Middle frontal gyrus (tissue), 1 donor: Measurements from ENCODE around the gene OR6B3.

ENCODE experiments used
- DNase-seq: peaks from one replicate; pipeline ENCODE4 v3.0.0-alpha.2; 2015; ENCODE audit warnings: low spot score; ENCODE audit errors: extremely low spot score

The OR6B3 gene

DNA sequence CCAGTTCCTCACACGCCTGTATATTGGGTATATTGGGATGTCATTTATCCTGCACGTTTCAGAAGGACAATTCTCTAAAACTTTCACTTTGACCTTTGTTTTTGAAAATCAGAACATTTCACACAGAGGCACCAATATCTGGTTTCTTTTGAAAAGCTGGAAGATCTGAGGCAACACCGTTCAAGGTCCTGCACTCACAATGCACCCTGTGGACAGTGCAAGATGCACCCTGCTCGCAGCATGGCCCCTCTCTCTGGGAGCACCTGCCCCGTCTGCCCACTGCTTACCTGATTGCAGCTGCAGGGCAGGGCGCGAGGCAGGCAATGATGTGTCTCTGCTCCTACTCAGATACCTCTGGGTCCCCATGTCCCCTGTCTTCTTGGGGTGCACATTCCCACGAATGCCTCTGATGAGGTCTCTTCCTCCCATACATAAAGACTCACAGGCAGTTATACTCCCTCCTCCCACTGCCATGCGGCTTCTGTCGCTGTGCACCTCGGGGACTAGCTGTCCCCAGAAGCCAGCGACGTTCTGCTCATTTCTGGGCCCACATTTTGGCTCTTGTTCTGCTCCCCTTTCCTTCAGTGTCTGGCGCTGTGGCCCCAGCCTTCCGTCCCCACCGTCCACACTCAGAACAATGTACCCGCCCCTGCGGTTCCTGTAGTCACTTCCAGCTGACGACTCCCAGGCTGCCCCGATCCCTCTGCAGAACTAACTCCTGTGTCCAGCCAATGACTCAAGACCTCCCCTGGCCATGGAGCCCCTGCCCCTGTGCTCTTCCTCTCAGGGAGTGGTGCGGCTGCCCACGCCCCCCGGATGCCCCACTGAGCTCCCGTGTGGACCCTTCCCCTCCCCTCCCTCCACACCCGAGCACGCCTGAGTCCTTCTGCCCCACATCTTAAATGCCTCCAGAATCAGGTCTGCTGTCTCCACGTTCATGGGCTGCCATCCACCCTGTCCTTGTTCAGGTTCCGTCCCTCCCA, at the start of gene OR6B3:
TSS of gene OR6B3 (minus strand) at position 349 of the 983 bp plus-strand sequence.
- DNase-seq, result no peak

DNA sequence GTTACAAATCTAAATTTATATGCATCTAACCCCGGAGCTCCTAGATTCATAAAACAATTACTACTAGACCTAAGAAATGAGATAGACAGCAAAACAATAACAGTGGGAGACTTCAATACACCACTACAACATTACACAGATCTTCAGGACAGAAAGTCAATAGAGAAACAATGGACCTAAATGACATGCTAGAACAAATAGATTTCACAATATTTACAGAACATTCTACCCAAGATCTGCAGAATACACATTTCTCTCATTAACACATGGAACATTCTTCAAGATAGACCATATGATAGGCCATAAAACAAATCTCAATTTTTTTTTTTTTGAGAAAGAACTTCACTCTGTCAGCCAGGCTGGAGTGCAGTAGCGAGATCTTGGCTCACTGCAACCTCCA, 45.0 kb upstream of the OR6B3 start:
- no peak for DNase-seq

DNA sequence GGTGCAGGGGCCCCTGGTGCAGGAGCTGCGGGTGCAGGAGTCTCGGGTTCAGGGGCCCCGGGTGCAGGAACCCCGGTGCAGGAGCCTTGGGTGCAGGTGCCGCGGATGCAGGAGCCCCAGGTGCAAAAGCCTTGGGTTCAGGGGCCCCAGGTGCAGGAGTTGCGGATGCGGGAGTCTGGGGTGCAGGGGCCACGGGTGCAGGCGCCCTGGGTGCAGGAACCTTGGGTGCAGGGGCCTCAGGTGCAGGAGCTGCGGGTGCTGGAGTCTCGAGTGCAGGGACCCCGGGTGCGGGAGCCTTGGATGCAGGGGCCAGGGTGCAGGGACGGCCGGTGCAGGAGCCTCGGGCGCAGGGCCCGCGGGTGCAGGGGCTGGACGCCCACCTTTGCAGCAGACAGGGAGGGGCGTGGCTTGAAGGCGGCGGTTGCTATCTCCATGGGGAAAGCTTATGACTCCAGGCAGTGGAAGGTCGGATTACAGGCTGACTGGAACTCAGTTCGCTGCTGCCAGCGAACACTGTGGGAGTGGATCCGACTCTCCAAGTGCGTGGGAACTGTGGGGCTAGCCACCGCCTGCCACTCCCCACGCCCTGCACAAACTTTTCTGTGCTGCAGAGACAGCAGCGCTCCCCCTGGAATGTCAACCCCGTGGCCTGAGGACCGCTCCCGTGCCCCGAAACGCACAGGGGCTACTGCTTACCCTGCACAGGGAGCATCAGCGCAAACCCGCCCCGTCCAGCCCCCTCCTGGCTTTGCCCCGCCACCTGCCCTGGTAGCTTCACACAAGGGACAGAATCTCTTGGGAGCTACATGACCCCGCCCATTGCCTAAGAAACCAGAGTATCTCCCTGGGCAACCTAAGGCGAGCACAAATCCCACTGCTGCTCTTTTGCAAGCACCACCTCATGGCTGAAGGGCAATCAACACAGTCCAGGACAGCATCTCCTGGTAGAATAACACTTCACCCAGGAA, 42.5 kb upstream of the OR6B3 start:
- no peak for DNase-seq

DNA sequence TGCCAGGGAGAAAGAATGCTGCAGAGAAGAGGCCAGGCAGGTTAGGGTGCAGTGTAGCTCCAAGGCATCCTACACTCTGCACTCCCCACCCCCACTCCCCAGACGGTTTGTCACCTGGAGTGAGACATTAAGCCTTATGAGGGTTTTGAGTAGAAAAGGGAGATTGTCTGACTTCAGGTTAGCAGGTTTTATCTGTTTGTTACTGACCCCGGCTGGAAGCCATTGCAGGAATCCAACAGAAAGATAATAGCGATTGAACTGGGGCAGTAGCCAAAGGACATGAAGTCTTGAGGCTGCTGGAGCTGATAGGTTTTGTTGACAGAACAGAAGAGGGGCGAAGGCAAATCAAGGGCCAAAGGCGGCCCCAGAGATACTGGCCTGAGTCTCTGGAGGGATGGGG, 36.0 kb upstream of the OR6B3 start:
- DNase-seq, result no peak

DNA sequence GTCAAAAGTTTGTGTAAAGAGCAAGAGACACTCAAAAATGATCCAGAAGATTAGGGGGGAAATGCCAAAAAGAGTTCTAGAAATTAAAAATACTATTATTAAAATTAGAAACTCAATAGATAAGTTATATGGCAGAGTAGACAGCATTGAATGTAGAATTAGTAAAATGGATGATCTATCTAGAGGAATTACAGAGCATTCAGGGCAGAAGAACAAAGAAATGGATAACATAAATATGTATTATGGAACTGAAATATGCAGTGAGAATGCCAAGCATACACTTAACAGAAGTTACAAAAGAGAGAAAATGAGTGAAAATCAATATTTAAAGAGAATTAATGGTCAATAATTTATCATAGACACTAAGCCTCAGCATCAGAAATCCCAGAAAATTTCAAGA, 33.2 kb upstream of the OR6B3 start:
- DNase-seq, result no peak

DNA sequence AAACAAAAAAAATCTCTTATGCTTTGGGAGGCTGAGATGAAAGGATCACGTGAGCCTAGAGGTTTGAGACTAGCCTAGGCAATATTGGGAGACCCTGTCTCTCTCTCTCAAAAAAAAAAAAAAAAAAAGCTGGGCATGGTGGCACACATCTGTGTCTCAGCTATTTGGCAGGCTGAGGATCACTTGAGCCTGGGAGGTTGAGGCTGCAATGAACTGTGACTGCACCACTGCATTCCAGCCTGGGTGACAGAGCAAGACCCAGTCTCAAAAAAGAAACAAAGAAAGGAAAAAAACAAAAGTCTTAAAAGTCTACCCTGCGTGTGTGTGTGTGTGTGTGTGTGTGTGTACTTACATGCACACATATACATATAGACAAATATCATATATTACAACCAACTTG, 25.3 kb upstream of the OR6B3 start:
- no peak for DNase-seq

DNA sequence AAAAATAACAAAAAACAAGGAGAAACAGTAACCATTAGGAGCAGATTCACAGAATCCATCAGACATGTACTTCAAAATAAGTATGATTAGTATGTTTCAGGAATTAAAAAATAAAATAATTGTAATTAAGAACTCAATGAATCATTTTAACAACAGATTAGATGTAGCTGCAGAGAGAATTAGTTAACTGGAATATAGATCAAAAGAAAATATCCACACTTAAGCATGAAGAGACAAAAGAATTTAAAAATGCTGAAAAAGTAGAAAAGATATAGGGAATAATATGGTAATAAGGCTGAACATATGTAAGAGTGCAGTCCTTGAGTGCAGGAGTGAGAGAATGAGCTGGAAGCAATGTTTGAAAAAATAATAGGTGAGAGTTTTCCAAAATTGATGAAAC, 24.1 kb upstream of the OR6B3 start:
- DNase-seq, result no peak

DNA sequence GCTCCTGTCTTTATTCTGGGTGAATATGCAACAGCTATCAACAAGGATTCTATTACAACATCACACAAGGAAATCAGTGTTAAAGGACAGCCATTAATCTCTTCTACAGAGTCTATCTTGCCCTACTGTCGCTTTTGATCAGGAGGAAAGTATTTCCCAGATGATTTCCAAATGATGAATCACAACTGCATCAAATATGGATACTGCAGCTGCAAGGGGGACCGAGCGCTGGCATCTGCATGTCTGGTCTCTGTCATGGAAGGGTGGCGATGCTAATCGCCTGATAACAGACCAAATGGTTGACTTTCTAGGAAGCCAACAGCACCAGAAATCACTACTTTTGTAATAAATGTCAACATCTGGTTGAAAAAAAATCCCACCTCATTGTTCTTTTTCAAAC, 21.2 kb upstream of the OR6B3 start:
- no peak for DNase-seq

DNA sequence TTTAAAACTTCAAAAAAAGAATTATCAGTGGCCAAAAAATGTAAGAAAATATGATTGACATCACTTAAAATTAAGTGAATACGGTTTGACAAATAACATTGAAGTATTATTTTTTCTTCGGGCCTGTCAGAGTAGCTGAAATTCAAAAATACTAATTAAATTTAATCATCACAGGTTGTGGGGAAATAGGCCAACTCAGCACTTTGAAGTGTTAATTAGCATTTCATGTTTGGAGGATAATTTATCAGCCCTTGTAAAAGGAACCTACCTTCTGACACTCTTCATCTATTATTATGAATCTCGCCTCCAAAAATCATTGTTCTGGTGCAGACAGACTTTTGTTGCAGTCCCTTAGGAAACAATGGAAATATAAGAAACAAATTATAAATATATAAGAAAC, 17.6 kb upstream of the OR6B3 start:
- DNase-seq, result no peak

DNA sequence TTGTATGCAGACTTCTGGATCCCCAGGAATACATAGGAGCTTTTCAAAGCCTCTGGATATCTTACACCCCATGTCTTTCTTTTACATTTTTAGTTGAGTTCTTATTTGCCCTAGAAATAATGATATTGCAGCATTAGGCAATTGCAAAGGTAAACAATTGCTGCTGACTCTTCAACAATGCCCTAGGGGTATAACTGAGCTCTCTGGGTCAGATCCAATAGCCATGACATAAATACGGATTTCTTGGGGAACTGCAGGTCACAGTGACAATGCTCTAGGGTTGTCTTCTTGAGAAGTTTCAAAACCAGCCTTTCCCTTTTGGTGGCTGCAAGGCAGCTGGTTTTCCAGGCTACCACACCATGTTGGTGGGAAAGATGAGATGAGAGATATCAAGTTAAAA, 16.5 kb upstream of the OR6B3 start:
- no peak for DNase-seq

DNA sequence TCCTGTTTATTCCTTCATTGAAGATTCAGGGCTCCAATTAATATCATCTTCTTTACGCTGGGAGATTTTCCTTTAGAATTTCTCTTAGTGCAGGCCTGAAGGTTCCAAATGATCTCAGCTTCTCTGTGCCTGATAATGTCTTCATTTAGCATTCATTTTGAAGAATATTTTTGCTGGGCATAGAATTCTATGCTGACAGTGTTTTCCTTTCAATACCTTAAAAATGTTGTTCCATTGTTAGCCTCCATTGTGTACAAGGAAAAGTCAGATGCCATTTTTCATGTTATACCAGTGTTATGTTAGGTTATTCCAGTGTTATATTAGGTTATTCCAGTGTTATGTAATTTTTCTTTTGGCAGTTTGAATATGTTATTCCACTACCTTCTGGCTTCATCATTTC, 14.9 kb upstream of the OR6B3 start:
- DNase-seq, result no peak

DNA sequence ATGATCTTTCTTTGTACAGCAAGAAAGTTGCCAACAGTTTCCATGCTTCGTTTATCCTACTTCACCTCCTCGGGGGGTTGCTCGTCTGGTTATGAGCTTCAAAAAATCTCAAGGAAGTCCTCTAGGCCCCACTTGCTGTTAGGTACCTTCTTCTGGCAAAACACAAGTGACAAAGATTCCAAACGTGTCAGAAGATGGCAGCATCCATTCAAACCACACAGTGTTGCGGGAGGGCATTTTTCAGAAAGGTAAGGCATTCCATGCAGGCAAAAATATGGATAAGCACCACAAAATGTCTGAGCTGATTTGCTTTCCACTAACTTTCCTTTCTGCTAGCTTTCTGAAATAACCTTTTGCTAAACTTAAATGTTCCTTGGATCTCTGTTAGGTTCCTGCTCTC, 13.2 kb upstream of the OR6B3 start:
- DNase-seq, result no peak

DNA sequence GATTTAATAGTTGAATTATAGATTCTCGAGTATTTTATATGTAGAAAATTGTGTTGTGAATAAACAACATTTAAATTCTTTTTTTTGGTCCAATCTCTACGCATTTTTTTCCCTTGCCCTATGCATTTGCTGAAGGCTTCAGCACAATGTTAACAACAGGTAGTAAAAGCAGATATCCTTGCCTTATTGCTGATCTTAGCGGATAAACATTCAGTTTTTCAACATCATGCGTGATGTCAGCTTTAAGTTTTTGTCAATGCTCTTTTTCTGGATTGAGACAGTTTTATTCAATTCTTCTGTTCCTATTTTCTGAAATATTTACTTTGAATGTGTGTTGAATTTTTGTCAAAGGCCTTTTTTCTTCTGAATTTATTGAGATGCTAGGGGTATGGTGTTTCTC, 11.6 kb upstream of the OR6B3 start:
- no peak for DNase-seq

DNA sequence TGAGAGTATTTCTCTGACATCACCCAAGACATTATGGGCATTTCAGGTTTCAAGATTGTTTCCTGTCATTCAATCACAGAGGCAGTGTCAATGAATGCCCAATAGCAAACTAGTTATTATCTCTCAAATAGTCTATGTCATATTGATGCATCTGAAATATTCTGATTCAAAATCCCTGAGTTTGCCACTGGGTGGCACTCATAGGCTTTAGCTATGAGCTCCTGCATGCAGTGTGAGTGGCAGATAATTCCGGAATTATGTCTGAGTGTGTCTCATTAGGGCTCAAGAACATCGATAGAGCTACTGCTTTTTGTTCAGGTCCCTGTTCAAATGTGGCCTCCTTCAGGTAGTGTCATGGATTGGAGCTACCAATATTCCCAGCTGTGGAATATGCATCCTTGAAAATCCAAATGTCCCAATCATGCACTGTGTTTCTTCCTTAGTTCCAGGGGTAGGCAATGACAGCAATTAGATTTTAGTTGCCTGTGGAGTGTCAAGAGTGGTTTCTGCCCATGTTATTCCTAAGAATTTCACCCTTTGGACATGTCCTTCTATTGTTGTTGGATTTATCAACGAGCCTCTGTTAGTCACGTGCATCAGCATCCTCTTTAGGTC, 7.8 kb upstream of the OR6B3 start:
- no peak for DNase-seq

DNA sequence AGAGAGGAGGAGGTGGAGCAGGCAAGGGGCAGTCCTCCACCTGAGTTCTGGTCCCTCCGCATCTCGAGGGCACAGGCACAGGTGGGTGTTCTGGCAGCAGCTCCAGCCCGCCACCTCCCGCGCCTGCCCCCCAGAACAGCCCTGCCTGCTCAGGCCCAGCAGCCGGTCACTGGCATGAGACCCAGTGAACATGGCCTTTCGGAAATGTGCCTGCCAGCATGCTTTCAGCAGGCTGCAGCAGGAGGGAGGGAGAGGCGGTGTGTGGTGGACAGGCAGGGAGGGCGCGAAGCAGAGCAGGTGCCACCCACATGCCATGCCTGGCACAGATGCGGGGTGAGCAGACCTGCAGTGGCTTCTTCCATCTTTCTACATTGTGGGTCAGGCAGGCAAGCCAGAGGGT, 3.4 kb upstream of the OR6B3 start:
- no peak for DNase-seq

DNA sequence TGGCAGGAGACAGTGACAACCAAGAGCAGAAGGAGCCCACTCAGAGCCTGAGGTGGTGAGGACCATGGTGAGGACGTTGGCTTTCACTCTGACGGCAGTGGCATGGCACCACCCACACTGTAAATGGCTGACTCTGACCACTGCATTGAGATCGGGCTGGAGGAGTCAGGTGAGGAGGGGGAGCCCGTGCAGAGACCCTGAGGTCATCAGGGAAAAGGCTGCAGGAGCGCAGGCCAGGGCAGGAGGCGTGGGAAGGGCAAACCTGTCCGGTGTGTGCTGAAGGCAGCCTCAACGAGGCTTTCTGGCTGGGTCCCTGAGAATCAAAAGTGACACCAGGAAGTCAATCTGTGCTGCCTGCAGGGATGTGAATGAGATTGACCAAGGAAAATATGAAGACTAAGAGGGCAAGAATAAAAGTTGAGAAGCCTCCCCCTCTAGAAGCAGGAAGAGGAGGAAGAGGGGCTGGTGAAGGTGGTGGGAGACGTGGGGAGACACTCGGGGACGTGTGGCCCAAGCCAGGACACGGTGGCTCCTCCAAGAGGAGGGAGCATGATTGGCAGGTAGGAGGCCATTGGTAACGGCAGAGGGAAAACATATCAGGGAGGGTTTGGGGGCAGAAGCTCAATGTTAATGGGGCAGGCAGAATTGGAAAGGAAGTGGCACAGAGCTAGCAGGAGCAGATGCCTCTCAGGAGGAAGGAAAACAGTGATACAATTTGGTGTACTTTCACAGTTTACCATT, 2.0 kb upstream of the OR6B3 start:
- no peak for DNase-seq

DNA sequence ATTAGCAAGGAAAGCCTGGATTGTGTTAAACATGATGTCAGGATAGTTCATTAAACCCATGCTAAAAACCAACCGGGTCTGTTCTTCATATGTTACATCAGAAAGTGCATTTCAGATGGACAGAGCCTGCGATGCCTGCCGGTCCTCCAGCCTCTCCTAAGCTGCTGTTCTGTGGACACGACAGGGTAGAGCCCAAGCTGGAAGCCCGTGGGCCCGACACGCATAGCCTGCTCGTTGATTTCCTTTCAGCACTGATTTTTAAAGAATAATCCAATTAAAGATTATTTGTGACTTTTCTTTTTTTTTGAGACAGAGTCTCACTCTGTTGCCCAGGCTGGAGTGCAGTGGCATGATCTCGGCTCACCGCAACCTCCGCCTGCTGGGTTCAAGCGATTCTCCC, 797 bp downstream of the OR6B3 start:
- DNase-seq, result no peak

DNA sequence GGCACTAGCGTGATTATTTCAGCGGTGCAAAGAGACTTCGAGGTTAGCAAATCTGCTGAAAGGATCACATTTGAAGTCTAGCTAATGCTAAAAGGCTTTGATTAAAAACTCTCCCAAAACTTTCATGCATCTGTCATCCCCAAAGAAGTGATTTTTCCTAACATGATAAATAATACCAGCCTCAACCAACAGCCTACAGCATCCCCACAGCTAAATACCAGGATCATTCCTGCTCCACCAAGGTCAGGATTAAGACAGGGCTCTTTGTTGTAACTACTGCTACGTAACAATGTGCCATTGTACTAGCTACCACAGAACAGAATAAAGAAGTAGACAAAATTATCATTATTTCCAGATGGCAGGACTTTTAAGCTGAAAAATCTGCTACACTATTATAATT, 1.6 kb downstream of the OR6B3 start:
- peak; percentile 33 for DNase-seq

DNA sequence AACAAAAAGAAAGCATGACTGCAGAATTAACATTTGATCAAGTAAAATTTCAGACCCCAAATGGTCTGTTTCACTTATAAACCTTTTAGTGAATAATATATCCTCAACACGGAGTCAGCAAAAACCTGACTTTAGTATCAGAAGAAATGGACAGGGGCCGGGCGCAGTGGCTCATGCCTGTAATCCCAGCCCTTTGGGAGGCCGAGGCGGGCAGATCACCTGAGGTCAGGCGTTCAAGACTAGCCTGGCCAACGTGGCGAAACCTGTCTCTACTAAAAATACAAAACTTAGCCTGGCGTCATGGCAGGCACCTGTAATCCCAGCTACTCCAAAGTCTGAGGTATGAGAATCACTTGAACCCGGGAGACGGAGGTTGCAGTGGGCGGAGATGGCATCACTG, 3.0 kb downstream of the OR6B3 start:
- DNase-seq, result no peak

DNA sequence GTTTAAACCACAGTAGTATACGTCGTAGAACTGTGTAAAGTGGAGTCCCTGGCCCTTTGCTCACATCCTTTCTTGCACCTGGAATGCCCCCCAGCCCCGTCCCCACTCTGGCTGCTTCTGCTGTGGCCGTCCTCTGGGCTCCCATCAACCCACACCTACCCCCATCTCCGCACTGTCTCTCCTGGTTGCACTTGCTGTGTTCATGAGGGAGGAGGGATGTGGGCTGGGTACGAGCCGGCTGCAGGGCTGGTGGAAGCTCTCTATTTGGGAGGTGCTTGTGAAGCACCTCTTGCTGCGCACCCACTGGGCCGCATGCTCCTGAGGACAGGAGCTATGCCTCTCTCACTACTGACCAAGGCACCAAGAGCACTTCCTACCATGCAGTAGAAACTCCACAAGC, 5.1 kb downstream of the OR6B3 start:
- no peak for DNase-seq

DNA sequence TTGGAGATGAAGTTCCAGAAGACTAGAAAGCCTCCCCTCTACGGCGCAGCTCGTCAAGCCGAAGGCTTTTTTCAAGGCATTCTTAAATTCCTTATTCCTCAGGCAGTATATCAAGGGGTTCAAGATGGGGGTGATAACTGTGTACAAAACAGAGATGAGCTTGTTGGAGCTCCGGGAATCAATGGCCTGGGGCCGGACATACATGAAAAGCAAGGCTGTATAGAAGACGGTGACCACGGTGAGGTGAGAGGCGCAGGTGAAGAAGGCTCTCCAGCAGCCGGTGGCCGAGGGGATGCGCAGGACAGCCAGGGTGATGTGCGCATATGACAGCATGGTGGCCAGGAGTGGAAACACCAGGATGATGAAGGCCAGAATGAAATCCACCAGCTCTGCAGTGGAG, 8.2 kb downstream of the OR6B3 start:
- DNase-seq, result no peak
